GM12878 (cell line): ENCODE measurements around the gene TNFRSF1A. TPM values are rescaled to one million over a fixed set of nuclear protein-coding genes. Genes with fewer than 3 reads are reported as not detected.
A peak's percentile ranks its signal among the peaks of the same experiment; 100 is the strongest.

ENCODE experiments used
- CBFB ChIP-seq: IDR thresholded peaks from 2 replicates; pipeline ENCODE4 v1.6.1; 2016; ENCODE audit warnings: antibody characterized with exemption, low read depth
- CEBPB ChIP-seq, 2 experiments: fragments of 150-350 bp in 1 of 2; IDR thresholded peaks; 2 replicates each; pipeline ENCODE4 v1.6.1; 2012 to 2014; ENCODE audit warnings: low read depth in 2 of 2, low read length in 2 of 2, borderline replicate concordance in 1 of 2, inconsistent platforms in 1 of 2
- DPF2 ChIP-seq: fragments of 450-650 bp; IDR thresholded peaks from 2 replicates; pipeline ENCODE4 v1.6.1; 2017; ENCODE audit warnings: mild to moderate bottlenecking
- JUNB ChIP-seq: IDR thresholded peaks from 2 replicates; pipeline ENCODE4 v1.6.1; 2016; ENCODE audit warnings: antibody characterized with exemption, mild to moderate bottlenecking
- MYB ChIP-seq: fragments of 150-350 bp; IDR thresholded peaks from 2 replicates; pipeline ENCODE4 v1.6.1; 2014; ENCODE audit warnings: mild to moderate bottlenecking, low read depth, low read length, borderline replicate concordance
- NFIC ChIP-seq: IDR thresholded peaks from 2 replicates; pipeline ENCODE4 v1.6.1; 2012; ENCODE audit warnings: low read depth, mild to moderate bottlenecking, inconsistent platforms, low read length, moderate library complexity
- NFXL1 ChIP-seq: fragments of 450-650 bp; IDR thresholded peaks from 2 replicates; pipeline ENCODE4 v1.6.1; 2017; ENCODE audit warnings: antibody characterized with exemption, mild to moderate bottlenecking, borderline replicate concordance
- SMC3 ChIP-seq: IDR thresholded peaks from 2 replicates; pipeline ENCODE4 v1.6.1; 2011; ENCODE audit warnings: low read length, improper control_type of control experiment, borderline replicate concordance
- SP1 ChIP-seq: IDR thresholded peaks from one replicate; pipeline ENCODE4 v1.6.1; 2011; ENCODE audit warnings: low read depth, low read length
- SREBF1 ChIP-seq: IDR thresholded peaks from 2 replicates; pipeline ENCODE4 v1.6.1; 2012; ENCODE audit warnings: mild to moderate bottlenecking, low read length
- SUZ12 ChIP-seq: fragments of 200-600 bp; sonication (generic); IDR thresholded peaks from one replicate; pipeline ENCODE4 v1.6.1; 2018; ENCODE audit warnings: antibody characterized with exemption, mild to moderate bottlenecking; ENCODE audit not compliant: unreplicated experiment
- WRNIP1 ChIP-seq: IDR thresholded peaks from 2 replicates; pipeline ENCODE4 v1.6.1; 2011; ENCODE audit warnings: low read depth, low read length, improper control_type of control experiment, borderline replicate concordance
- ZZZ3 ChIP-seq: IDR thresholded peaks from 2 replicates; pipeline ENCODE4 v1.6.1; 2011; ENCODE audit warnings: low read depth; ENCODE audit not compliant: control insufficient read depth, insufficient read length
- polyA plus RNA-seq, 11 experiments: library from polyadenylated mRNA; depleted of rRNA in 4 of 11; unstranded in 6 of 11; stranded (reverse) in 5 of 11; fragments of >200 nt; fragmentation: Nextera tagmentation in 4 of 11; fragmentation: Illumina TruSeq in 1 of 11; extraction: Ambion mirVana in 4 of 11; extraction: Trizol in 1 of 11; gene quantifications; 1 replicate in 1 of 11; 2 replicates in 10 of 11; pipeline versions ENCODE4 v1.2.1 to v1.2.3, GENCODE V29; 2011 to 2016; ENCODE audit warnings: inconsistent platforms in 2 of 11, missing spikeins in 2 of 11, low read depth in 1 of 11
- total RNA-seq, 4 experiments: library from RNA; depleted of rRNA in 3 of 4; stranded (reverse); fragments of >200 nt in 3 of 4; fragmentation: Illumina TruSeq in 1 of 4; extraction: Trizol in 1 of 4; gene quantifications; 2 replicates each; pipeline versions ENCODE4 v1.2.1 to v1.2.3, GENCODE V29; 2013 to 2021
- TF ChIP-seq, protein P1 (sequence below): fragments of 450-650 bp; formaldehyde crosslinking; IDR thresholded peaks from 2 replicates; pipeline ENCODE4 v1.4.0; 2022; ENCODE audit warnings: mild to moderate bottlenecking, moderate library complexity
- TF ChIP-seq, protein P2 (sequence below): fragments of 450-650 bp; formaldehyde crosslinking; IDR thresholded peaks from 2 replicates; pipeline ENCODE4 v1.4.0; 2020; ENCODE audit warnings: mild to moderate bottlenecking, moderate library complexity
- TF ChIP-seq, protein P3 (sequence below): fragments of 450-650 bp; IDR thresholded peaks from 2 replicates; pipeline ENCODE4 v1.6.1; 2014; ENCODE audit warnings: mild to moderate bottlenecking
- TF ChIP-seq, protein P4 (sequence below): fragments of 450-650 bp; IDR thresholded peaks from 2 replicates; pipeline ENCODE4 v1.6.1; 2016; ENCODE audit warnings: mild to moderate bottlenecking
- TF ChIP-seq, protein P5 (sequence below): fragments of 450-650 bp; conservative IDR thresholded peaks from 2 replicates; pipeline ENCODE4 v1.6.1; 2017; ENCODE audit warnings: mild to moderate bottlenecking, moderate library complexity

TNFRSF1A gene
- total and polyA plus RNA-seq, 10 of the 15 experiments (the other 5 are each of a cell fraction or from before 2014, with no cell fraction given) = 0.24 to 16.5 (median 13.0) TPM

DNA sequence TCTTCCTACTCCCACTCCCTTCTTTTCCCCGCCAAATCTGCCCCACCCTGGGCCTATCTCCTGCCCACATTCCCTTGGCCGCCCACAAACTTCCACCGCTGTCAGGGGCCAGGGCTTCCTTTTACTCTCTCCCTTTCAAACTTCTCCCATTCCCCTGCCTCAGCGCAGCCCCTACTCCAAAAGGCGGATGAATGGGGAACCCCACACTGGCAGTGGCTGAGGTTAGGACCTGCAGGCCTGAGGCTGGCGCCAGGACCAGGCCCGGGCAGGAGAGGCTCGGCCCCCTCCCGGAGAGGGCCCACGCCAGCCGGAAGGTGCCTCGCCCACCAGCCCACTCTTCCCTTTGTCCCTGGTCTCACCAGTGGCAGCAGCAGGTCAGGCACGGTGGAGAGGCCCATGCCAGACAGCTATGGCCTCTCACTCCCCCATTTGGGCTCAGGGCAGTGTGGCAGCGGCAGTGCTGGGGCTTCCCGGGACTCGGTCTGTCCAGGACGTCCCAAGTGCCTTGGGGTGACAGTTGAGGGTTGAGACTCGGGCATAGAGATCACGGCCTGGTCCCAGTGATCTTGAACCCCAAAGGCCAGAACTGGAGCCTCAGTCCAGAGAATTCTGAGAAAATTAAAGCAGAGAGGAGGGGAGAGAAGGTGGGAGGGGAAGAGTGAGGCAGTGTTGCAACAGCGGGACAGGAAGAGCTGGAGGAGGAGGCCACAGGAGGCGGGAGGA, at the start of gene TNFRSF1A (continued):
- TF ChIP-seq, protein P1, sequence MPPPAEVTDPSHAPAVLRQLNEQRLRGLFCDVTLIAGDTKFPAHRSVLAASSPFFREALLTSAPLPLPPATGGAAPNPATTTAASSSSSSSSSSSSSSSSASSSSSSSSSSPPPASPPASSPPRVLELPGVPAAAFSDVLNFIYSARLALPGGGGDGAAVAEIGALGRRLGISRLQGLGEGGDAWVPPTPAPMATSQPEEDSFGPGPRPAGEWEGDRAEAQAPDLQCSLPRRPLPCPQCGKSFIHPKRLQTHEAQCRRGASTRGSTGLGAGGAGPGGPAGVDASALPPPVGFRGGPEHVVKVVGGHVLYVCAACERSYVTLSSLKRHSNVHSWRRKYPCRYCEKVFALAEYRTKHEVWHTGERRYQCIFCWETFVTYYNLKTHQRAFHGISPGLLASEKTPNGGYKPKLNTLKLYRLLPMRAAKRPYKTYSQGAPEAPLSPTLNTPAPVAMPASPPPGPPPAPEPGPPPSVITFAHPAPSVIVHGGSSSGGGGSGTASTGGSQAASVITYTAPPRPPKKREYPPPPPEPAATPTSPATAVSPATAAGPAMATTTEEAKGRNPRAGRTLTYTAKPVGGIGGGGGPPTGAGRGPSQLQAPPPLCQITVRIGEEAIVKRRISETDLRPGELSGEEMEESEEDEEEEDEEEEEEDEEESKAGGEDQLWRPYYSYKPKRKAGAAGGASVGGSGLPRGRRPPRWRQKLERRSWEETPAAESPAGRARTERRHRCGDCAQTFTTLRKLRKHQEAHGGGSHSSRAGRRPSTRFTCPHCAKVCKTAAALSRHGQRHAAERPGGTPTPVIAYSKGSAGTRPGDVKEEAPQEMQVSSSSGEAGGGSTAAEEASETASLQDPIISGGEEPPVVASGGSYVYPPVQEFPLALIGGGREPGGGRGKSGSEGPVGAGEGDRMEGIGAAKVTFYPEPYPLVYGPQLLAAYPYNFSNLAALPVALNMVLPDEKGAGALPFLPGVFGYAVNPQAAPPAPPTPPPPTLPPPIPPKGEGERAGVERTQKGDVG (CRISPR knock-in tag) = no peak
- TF ChIP-seq, protein P2, sequence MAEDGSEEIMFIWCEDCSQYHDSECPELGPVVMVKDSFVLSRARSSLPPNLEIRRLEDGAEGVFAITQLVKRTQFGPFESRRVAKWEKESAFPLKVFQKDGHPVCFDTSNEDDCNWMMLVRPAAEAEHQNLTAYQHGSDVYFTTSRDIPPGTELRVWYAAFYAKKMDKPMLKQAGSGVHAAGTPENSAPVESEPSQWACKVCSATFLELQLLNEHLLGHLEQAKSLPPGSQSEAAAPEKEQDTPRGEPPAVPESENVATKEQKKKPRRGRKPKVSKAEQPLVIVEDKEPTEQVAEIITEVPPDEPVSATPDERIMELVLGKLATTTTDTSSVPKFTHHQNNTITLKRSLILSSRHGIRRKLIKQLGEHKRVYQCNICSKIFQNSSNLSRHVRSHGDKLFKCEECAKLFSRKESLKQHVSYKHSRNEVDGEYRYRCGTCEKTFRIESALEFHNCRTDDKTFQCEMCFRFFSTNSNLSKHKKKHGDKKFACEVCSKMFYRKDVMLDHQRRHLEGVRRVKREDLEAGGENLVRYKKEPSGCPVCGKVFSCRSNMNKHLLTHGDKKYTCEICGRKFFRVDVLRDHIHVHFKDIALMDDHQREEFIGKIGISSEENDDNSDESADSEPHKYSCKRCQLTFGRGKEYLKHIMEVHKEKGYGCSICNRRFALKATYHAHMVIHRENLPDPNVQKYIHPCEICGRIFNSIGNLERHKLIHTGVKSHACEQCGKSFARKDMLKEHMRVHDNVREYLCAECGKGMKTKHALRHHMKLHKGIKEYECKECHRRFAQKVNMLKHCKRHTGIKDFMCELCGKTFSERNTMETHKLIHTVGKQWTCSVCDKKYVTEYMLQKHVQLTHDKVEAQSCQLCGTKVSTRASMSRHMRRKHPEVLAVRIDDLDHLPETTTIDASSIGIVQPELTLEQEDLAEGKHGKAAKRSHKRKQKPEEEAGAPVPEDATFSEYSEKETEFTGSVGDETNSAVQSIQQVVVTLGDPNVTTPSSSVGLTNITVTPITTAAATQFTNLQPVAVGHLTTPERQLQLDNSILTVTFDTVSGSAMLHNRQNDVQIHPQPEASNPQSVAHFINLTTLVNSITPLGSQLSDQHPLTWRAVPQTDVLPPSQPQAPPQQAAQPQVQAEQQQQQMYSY (CRISPR knock-in tag) = no peak
- 0 out of 2 replicates have a peak, but pooled peaks have one; percentile 31 for TF ChIP-seq CBFB
- TF ChIP-seq ZZZ3 = no peak
- TF ChIP-seq MYB = no peak
- no peak for TF ChIP-seq NFXL1
- TF ChIP-seq SUZ12 = no peak
- no peak for TF ChIP-seq JUNB
- TF ChIP-seq CEBPB (IDR thresholded peaks at IDR 0.05; ENCODE audit: borderline replicate concordance in 1 of 2, low read depth in 2 of 2, low read length in 2 of 2) = peak in 1 of 2 experiments; percentile 76; a peak in 2 of 4 replicates
- no peak for TF ChIP-seq WRNIP1
- TF ChIP-seq, protein P3, sequence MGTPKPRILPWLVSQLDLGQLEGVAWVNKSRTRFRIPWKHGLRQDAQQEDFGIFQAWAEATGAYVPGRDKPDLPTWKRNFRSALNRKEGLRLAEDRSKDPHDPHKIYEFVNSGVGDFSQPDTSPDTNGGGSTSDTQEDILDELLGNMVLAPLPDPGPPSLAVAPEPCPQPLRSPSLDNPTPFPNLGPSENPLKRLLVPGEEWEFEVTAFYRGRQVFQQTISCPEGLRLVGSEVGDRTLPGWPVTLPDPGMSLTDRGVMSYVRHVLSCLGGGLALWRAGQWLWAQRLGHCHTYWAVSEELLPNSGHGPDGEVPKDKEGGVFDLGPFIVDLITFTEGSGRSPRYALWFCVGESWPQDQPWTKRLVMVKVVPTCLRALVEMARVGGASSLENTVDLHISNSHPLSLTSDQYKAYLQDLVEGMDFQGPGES = no peak
- TF ChIP-seq, protein P4, sequence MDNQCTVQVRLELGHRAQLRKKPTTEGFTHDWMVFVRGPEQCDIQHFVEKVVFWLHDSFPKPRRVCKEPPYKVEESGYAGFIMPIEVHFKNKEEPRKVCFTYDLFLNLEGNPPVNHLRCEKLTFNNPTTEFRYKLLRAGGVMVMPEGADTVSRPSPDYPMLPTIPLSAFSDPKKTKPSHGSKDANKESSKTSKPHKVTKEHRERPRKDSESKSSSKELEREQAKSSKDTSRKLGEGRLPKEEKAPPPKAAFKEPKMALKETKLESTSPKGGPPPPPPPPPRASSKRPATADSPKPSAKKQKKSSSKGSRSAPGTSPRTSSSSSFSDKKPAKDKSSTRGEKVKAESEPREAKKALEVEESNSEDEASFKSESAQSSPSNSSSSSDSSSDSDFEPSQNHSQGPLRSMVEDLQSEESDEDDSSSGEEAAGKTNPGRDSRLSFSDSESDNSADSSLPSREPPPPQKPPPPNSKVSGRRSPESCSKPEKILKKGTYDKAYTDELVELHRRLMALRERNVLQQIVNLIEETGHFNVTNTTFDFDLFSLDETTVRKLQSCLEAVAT = 0 out of 2 replicates have a peak, but pooled peaks have one; percentile 57
- 0 out of 2 replicates have a peak, but pooled peaks have one; percentile 12 for TF ChIP-seq DPF2
- TF ChIP-seq SREBF1 = no peak
- no peak for TF ChIP-seq SP1
- TF ChIP-seq, protein P5, sequence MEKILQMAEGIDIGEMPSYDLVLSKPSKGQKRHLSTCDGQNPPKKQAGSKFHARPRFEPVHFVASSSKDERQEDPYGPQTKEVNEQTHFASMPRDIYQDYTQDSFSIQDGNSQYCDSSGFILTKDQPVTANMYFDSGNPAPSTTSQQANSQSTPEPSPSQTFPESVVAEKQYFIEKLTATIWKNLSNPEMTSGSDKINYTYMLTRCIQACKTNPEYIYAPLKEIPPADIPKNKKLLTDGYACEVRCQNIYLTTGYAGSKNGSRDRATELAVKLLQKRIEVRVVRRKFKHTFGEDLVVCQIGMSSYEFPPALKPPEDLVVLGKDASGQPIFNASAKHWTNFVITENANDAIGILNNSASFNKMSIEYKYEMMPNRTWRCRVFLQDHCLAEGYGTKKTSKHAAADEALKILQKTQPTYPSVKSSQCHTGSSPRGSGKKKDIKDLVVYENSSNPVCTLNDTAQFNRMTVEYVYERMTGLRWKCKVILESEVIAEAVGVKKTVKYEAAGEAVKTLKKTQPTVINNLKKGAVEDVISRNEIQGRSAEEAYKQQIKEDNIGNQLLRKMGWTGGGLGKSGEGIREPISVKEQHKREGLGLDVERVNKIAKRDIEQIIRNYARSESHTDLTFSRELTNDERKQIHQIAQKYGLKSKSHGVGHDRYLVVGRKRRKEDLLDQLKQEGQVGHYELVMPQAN = peak; percentile 65; the same call in 1 of the 2 replicates
- TF ChIP-seq SMC3 = no peak
- no peak for TF ChIP-seq NFIC
